ENCODE results near the gene TGFBR3.

TGFBR3 gene

GRCh38 chr1:91651243-91651642 lies 234.7 kb downstream of the TGFBR3 start:
- no peak for TF ChIP-seq CTCF (IDR thresholded peaks at IDR 0.05; ENCODE audit: insufficient read depth, low read depth, low read length, missing control alignments)
- no peak overlapping the region for H3K4me3 ChIP-seq (ENCODE audit: low read depth, low read length)
- no peak for DNase-seq (ENCODE audit: low read depth)

GRCh38 chr1:91650764-91651163 lies 235.2 kb downstream of the TGFBR3 start:
- H3K4me3 ChIP-seq (ENCODE audit: low read depth, low read length): no peak overlapping the region
- no peak for TF ChIP-seq CTCF (IDR thresholded peaks at IDR 0.05; ENCODE audit: insufficient read depth, low read depth, low read length, missing control alignments)
- DNase-seq (ENCODE audit: low read depth): peak; percentile 9

GRCh38 chr1:91647061-91647460 lies 238.9 kb downstream of the TGFBR3 start:
- no peak for DNase-seq (ENCODE audit: low read depth)
- no peak for TF ChIP-seq CTCF (IDR thresholded peaks at IDR 0.05; ENCODE audit: insufficient read depth, low read depth, low read length, missing control alignments)
- H3K4me3 ChIP-seq (ENCODE audit: low read depth, low read length): no peak overlapping the region

GRCh38 chr1:91645031-91645430 lies 240.9 kb downstream of the TGFBR3 start:
- DNase-seq (ENCODE audit: low read depth): no peak
- no peak for TF ChIP-seq CTCF (IDR thresholded peaks at IDR 0.05; ENCODE audit: insufficient read depth, low read depth, low read length, missing control alignments)
- no peak overlapping the region for H3K4me3 ChIP-seq (ENCODE audit: low read depth, low read length)

GRCh38 chr1:91643431-91643830 lies 242.5 kb downstream of the TGFBR3 start:
- no peak for TF ChIP-seq CTCF (IDR thresholded peaks at IDR 0.05; ENCODE audit: insufficient read depth, low read depth, low read length, missing control alignments)
- H3K4me3 ChIP-seq (ENCODE audit: low read depth, low read length): no peak overlapping the region
- DNase-seq (ENCODE audit: low read depth): no peak

- H3K4me3 ChIP-seq (ENCODE audit: low read depth, low read length): no peak overlapping the region
- DNase-seq (ENCODE audit: low read depth): no peak
- TF ChIP-seq CTCF (IDR thresholded peaks at IDR 0.05; ENCODE audit: insufficient read depth, low read depth, low read length, missing control alignments): no peak
Observed at GRCh38 chr1:91640877-91641526, 244.9 kb downstream of the TGFBR3 start.

- TF ChIP-seq CTCF (IDR thresholded peaks at IDR 0.05; ENCODE audit: insufficient read depth, low read depth, low read length, missing control alignments): no peak
- H3K4me3 ChIP-seq (ENCODE audit: low read depth, low read length): no peak overlapping the region
- no peak for DNase-seq (ENCODE audit: low read depth)
Observed at GRCh38 chr1:91637539-91637994, 248.4 kb downstream of the TGFBR3 start.
